ENCODE data around the gene PPP2CA. TPM values are rescaled to one million over a fixed set of nuclear protein-coding genes. Genes with fewer than 3 reads are reported as not detected.
A peak's percentile ranks its signal among the peaks of the same experiment; 100 is the strongest.

PPP2CA gene
- total and polyA plus RNA-seq, 2 of the 13 experiments (the other 11 are each of a cell fraction or from before 2014, with no cell fraction given) = 82.4 to 171 TPM

DNA sequence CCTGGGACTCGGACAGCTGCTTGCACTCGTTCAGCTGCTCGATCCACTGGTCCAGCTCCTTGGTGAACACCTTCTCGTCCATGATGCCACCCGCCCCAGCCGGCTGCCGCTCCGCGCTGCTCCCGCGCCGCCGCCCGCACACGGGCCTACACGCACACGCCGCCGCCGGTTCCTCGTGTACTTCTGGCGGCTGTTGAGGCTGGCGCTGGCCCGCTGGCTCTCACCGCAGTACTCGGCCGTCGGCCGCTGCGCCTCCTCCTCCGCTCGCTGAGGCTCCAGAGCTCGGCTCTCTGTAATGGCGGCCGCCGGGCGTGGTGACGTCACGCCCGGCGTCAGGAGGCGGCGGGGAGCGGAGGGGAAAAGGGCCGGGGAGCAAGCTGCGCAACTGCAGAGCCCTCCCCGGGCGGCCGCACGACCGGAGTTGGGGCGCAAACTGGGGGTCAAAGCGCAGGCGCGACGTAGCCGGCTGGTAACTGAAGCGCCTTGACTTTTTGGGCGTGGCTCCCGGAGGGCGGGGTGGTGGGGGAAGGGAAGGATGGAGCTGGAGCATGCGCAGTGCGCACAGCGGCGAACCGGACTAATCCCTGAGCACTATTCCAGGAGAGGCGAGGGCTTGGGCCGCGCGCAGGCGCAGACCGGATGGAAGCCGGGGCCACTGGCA lies at the start of gene PPP2CA (continued):
- no peak for TF ChIP-seq ZNF720 (CRISPR knock-in tag; IDR thresholded peaks at IDR 0.05)
- TF ChIP-seq CENPX (CRISPR knock-in tag; IDR thresholded peaks at IDR 0.05) = no peak
- TF ChIP-seq ZNF225 (CRISPR knock-in tag; IDR thresholded peaks at IDR 0.05) = no peak
- no peak for TF ChIP-seq MED8 (CRISPR knock-in tag; IDR thresholded peaks at IDR 0.05; ENCODE audit: insufficient replicate concordance)
- TF ChIP-seq, protein P1, sequence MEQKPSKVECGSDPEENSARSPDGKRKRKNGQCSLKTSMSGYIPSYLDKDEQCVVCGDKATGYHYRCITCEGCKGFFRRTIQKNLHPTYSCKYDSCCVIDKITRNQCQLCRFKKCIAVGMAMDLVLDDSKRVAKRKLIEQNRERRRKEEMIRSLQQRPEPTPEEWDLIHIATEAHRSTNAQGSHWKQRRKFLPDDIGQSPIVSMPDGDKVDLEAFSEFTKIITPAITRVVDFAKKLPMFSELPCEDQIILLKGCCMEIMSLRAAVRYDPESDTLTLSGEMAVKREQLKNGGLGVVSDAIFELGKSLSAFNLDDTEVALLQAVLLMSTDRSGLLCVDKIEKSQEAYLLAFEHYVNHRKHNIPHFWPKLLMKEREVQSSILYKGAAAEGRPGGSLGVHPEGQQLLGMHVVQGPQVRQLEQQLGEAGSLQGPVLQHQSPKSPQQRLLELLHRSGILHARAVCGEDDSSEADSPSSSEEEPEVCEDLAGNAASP (CRISPR knock-in tag; IDR thresholded peaks at IDR 0.05; ENCODE audit: borderline replicate concordance) = no peak
- TF ChIP-seq NFYB (CRISPR knock-in tag; IDR thresholded peaks at IDR 0.05) = no peak
- TF ChIP-seq, protein P2, sequence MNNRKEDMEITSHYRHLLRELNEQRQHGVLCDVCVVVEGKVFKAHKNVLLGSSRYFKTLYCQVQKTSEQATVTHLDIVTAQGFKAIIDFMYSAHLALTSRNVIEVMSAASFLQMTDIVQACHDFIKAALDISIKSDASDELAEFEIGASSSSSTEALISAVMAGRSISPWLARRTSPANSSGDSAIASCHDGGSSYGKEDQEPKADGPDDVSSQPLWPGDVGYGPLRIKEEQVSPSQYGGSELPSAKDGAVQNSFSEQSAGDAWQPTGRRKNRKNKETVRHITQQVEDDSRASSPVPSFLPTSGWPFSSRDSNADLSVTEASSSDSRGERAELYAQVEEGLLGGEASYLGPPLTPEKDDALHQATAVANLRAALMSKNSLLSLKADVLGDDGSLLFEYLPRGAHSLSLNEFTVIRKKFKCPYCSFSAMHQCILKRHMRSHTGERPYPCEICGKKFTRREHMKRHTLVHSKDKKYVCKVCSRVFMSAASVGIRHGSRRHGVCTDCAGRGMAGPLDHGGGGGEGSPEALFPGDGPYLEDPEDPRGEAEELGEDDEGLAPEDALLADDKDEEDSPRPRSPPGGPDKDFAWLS (CRISPR knock-in tag; IDR thresholded peaks at IDR 0.05; ENCODE audit: borderline replicate concordance) = peak; percentile 82; the same call in 1 of the 2 replicates
- peak; percentile 23; the same call in 1 of the 2 replicates for TF ChIP-seq HCFC1 (IDR thresholded peaks at IDR 0.05; ENCODE audit: low read depth, low read length)
- TF ChIP-seq RFX3 (CRISPR knock-in tag; IDR thresholded peaks at IDR 0.05) = no peak
- TF ChIP-seq CREM (IDR thresholded peaks at IDR 0.05) = peak; percentile 81
- TF ChIP-seq CREM (CRISPR knock-in tag; IDR thresholded peaks at IDR 0.05) = peak; percentile 54; the same call in 1 of the 2 replicates
- no peak for TF ChIP-seq EHMT2 (IDR thresholded peaks at IDR 0.05; ENCODE audit: borderline replicate concordance, low read depth, low read length)
- TF ChIP-seq, protein P3, sequence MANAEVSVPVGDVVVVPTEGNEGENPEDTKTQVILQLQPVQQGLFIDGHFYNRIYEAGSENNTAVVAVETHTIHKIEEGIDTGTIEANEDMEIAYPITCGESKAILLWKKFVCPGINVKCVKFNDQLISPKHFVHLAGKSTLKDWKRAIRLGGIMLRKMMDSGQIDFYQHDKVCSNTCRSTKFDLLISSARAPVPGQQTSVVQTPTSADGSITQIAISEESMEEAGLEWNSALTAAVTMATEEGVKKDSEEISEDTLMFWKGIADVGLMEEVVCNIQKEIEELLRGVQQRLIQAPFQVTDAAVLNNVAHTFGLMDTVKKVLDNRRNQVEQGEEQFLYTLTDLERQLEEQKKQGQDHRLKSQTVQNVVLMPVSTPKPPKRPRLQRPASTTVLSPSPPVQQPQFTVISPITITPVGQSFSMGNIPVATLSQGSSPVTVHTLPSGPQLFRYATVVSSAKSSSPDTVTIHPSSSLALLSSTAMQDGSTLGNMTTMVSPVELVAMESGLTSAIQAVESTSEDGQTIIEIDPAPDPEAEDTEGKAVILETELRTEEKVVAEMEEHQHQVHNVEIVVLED (CRISPR knock-in tag; IDR thresholded peaks at IDR 0.05; ENCODE audit: borderline replicate concordance) = peak; percentile 96
- no peak for TF ChIP-seq MAFF (IDR thresholded peaks at IDR 0.05; ENCODE audit: low read depth, low read length)
- TF ChIP-seq SALL1 (CRISPR knock-in tag; IDR thresholded peaks at IDR 0.05) = no peak; the same call in 1 of the 2 replicates
- peak; percentile 99 for TF ChIP-seq ZNF331 (CRISPR knock-in tag; IDR thresholded peaks at IDR 0.05)
- TF ChIP-seq, protein P4, sequence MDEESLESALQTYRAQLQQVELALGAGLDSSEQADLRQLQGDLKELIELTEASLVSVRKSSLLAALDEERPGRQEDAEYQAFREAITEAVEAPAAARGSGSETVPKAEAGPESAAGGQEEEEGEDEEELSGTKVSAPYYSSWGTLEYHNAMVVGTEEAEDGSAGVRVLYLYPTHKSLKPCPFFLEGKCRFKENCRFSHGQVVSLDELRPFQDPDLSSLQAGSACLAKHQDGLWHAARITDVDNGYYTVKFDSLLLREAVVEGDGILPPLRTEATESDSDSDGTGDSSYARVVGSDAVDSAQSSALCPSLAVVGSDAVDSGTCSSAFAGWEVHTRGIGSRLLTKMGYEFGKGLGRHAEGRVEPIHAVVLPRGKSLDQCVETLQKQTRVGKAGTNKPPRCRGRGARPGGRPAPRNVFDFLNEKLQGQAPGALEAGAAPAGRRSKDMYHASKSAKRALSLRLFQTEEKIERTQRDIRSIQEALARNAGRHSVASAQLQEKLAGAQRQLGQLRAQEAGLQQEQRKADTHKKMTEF (CRISPR knock-in tag; IDR thresholded peaks at IDR 0.05) = peak; percentile 92
- no peak for TF ChIP-seq ZKSCAN1 (IDR thresholded peaks at IDR 0.05; ENCODE audit: low read length)
- TF ChIP-seq NFE2L2 (IDR thresholded peaks at IDR 0.05; ENCODE audit: low read length) = no peak
- TF ChIP-seq MLX (CRISPR knock-in tag; IDR thresholded peaks at IDR 0.05) = no peak
- no peak for TF ChIP-seq NR2F6 (IDR thresholded peaks at IDR 0.05)
- 0 out of 2 replicates have a peak, but pooled peaks have one; percentile 10 for TF ChIP-seq NR2F6 (CRISPR knock-in tag; IDR thresholded peaks at IDR 0.05)
- TF ChIP-seq ZNF777 (CRISPR knock-in tag; IDR thresholded peaks at IDR 0.05) = 0 out of 2 replicates have a peak, but pooled peaks have one; percentile 37
- TF ChIP-seq ZNF776 (CRISPR knock-in tag; IDR thresholded peaks at IDR 0.05) = no peak
- no peak for TF ChIP-seq ZNF75D (CRISPR knock-in tag; IDR thresholded peaks at IDR 0.05; ENCODE audit: borderline replicate concordance)

Data from HepG2 (cell line).